ENCODE data around the gene TMEM178A. TPM values are rescaled to one million over a fixed set of nuclear protein-coding genes. Genes with fewer than 3 reads are reported as not detected.

TMEM178A gene
- total RNA-seq, 1 experiment from 2014 or later, result 7.5 TPM

GRCh38 chr2:39735648-39736047 is 69.9 kb downstream of the TMEM178A start:
- H3K23ac ChIP-seq (ENCODE audit: insufficient read length, low read depth, low read length), result no peak overlapping the region
- peaks cover 4% of the 10 kb centered on the region for H3K79me1 ChIP-seq (ENCODE audit: insufficient read depth, low read depth, low read length, poor library complexity, severe bottlenecking)
- H3T11ph ChIP-seq (ENCODE audit: low read length), result no peak overlapping the region
- no peak overlapping the region for H3K18ac ChIP-seq (ENCODE audit: insufficient read length, low read depth, low read length)
- peaks cover 8% of the 10 kb centered on the region; the same call in 1 of the 2 replicates for H3K4me1 ChIP-seq (ENCODE audit: insufficient read depth, low read length)
- H3K4ac ChIP-seq (ENCODE audit: low read depth, low read length), result no peak overlapping the region
- no peak overlapping the region for H2AFZ ChIP-seq (ENCODE audit: low read length)
- no peak overlapping the region for H3K14ac ChIP-seq (ENCODE audit: insufficient read depth, low read length)
- peaks cover 0 to 5% of the 10 kb centered on the region in 2 experiments; a peak in 3 of 5 replicates for H3K9me3 Mint-ChIP-seq
- H3K79me2 ChIP-seq (ENCODE audit: insufficient read depth, low read length), result no peaks in the 10 kb centered on the region
- H4K91ac ChIP-seq (ENCODE audit: insufficient read length, low read depth, low read length), result no peak overlapping the region
- H2BK12ac ChIP-seq (ENCODE audit: insufficient read length, low read depth, low read length), result no peak overlapping the region
- no peak overlapping the region for H3K4me2 ChIP-seq (ENCODE audit: insufficient read depth, insufficient read length, low read length)
- WGBS (ENCODE audit: extremely low coverage, insufficient read length, low lambda C conversion rate), result no CpG with 5 or more reads among the region's 3 CpGs
- no peak for TF ChIP-seq CTCF (conservative IDR thresholded peaks at IDR 0.05)
- H3K23me2 ChIP-seq (ENCODE audit: insufficient read length, low read depth, low read length, poor library complexity, severe bottlenecking), result no peaks in the 10 kb centered on the region
- no peak overlapping the region for H3K4me3 Mint-ChIP-seq
- no peak overlapping the region for H4K5ac ChIP-seq (ENCODE audit: insufficient read length, low read depth, low read length)
- H3K27ac ChIP-seq (ENCODE audit: insufficient read length, low read depth, low read length), result no peak overlapping the region
- H3K56ac ChIP-seq (ENCODE audit: insufficient read length, low read depth, low read length), result no peak overlapping the region
- peaks cover 25 to 52% (median 27%) of the 10 kb centered on the region in 3 experiments for H3K36me3 Mint-ChIP-seq (ENCODE audit: insufficient read depth in 1 of 3, low read depth in 3 of 3)
- H3K27ac Mint-ChIP-seq, result no peak overlapping the region
- H4K8ac ChIP-seq (replicated peaks; ENCODE audit: insufficient read length, low read depth, low read length), result no peak overlapping the region
- no peak overlapping the region for H2BK20ac ChIP-seq (ENCODE audit: low read depth, low read length, poor library complexity, severe bottlenecking)
- no peak overlapping the region for H2BK5ac ChIP-seq (ENCODE audit: insufficient read length, low read length)
- H2BK15ac ChIP-seq (ENCODE audit: low read depth, low read length), result no peak overlapping the region
- no peak overlapping the region for H2BK120ac ChIP-seq (ENCODE audit: low read depth, low read length, poor library complexity, severe bottlenecking)
- H3K9ac ChIP-seq (ENCODE audit: extremely low read depth, insufficient read length, low read length), result no peak overlapping the region
- no peaks in the 10 kb centered on the region for H4K20me1 ChIP-seq (ENCODE audit: control insufficient read depth, insufficient read depth, insufficient read length)
- no peak for DNase-seq
- H3K9me3 ChIP-seq (ENCODE audit: control insufficient read depth, low read depth, low read length), result no peaks in the 10 kb centered on the region
- no peaks in the 10 kb centered on the region for H3K27me3 Mint-ChIP-seq (ENCODE audit: low read depth)
- H3K4me1 Mint-ChIP-seq, result peaks cover 23 to 28% of the 10 kb centered on the region in 2 experiments
- H2AK5ac ChIP-seq (ENCODE audit: insufficient read length, low read length), result no peak overlapping the region
- no peaks in the 10 kb centered on the region for H3K27me3 ChIP-seq (ENCODE audit: insufficient read depth, low read length)

Measured in H9 (cell line).